HG02588 (cell line): ENCODE results near the gene EFEMP1.

Experiments used
- ATAC-seq: cut with Tn5 transposase; IDR thresholded peaks from one replicate; pipeline ENCODE4 v1.9.1; 2021; ENCODE audit warnings: mild to moderate bottlenecking, moderate library complexity; ENCODE audit not compliant: unreplicated experiment

The EFEMP1 gene, protein sequence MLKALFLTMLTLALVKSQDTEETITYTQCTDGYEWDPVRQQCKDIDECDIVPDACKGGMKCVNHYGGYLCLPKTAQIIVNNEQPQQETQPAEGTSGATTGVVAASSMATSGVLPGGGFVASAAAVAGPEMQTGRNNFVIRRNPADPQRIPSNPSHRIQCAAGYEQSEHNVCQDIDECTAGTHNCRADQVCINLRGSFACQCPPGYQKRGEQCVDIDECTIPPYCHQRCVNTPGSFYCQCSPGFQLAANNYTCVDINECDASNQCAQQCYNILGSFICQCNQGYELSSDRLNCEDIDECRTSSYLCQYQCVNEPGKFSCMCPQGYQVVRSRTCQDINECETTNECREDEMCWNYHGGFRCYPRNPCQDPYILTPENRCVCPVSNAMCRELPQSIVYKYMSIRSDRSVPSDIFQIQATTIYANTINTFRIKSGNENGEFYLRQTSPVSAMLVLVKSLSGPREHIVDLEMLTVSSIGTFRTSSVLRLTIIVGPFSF

DNA sequence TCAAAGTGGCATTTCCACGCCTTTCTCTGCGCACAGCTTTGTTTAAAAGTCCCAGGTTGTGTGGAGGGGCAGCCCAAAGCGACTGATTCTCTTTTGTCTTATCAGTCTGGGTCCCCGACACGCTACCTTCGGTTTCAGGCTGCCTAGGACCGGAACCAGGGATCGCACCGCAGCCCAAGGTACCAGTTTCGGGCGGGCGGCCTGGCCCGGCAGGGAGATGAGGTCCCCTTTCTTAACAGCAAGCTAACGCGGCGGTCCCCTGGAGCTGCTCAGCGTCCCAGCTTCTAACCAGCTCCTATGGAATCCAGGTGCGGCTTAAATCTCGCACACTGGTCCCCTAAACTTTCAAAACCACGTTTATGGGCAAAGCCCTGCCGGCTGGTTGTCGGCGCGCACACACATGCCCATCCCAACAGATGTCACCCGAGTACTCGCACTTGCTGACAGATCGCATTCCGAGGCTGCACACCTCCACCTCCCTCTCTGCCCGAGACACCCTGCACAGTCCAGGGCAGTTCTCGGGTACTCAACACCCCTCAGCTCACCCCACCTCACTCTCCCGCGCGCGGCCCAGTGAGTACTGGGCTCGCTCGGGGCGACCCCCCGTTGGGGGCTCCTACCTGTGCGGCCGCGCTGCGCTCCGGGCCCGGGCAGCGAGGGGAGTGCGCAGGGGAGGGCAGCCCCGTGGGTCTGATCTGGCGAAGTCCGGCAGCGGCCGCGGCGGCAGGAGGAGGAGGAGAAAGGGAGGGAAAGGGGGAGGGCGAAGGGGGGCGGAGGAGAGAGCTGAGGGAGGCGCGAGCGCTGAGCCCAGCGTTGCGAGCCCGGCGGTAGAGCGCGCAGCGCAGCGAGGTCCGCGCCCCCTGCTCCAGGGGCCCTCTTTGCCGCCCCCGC, at the start of gene EFEMP1:
Gene EFEMP1 (minus strand): TSS at position 692 of the 891 bp plus-strand sequence. CDS start 1,342 bp downstream, outside the sequence.
- ATAC-seq = peak; percentile 58

DNA sequence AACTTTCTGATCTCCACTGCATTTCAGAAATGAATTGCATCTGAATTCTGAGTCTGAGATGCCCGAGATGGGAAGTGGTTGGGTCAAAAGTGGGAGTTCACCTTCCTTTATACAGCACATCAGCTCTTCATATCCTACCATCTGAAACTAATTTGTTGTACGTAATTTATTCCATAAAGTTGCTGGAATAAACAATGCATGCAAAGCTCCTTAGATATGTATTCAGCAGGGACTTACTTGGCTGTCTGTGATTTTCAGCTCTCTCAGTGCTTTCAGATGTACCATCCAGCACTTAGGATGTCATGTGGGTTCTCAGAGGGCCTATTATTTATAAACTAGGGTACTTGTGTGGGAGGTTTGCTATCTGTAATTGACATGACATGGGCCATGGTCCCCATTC, 46.9 kb upstream of the EFEMP1 start:
- no peak for ATAC-seq

DNA sequence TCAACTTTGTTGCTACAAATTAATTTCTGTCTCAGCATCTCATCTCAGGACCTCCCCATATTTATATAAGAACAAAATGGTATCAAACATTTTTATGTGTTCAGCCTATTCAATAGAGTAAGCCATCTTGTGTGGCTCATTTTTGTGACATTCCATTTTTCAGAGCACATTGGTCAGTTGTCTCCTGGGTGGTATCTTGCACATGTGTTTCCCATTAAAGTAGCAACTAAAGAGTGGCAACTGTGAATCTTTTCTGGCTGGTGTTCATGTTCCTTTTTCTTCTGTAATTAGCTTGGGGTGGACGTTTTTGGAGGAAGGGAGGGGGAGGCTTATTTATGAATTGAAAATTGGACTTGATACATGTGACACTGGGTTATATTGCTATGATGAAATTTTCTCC, 45.4 kb upstream of the EFEMP1 start:
- no peak for ATAC-seq

DNA sequence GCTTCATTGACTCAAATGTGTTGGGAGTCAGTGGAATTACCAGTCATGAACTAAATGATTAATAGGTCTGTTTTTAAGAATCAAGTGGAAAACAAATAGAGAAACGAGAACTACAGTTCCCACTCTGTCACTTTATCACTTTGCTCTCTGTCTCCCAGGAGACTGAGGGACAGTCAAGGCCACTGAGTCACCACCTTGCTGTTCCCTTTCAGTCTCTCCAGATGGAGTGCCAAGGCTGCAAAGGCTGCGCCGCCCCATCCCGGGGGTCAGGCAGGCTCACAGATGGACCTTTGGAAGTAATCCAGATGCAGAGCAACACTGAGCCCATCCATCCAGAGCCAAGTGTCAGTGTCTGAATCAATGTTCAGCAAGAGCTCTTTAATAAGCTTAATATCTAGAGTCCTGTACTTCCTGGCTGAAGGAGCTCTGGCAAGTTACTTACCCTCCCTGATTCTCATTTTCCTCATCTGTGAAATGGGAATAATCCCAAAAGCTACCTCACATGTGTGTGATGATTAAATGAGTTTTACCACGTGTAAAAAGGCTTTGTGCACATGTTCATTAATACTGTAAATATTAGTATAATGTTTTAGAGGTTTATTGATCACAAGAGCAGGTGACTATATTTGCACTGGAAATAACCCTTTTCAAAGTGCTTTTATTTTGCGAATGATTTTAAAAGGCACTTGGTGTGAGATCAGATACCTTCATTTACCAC, 43.0 kb upstream of the EFEMP1 start:
- no peak for ATAC-seq

DNA sequence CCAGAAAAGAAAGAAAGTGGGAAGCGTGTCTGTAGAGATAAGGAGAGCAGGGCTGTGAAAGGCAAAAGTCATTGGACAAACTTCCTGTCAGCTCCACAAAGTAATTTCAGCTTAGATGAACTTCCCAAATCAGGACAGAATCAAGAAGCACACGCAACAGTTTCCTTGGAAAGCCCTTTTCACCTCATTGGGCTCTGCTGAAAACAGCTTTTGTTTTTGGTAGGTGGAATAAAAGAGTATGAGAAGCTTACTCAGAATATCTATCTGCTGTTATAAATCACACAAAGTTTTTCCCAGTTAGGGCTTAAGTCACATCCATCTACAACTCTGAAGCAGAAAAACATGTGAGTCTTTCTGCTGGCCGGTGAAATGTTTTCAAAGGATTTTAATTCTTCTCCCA, 42.4 kb upstream of the EFEMP1 start:
- no peak for ATAC-seq

DNA sequence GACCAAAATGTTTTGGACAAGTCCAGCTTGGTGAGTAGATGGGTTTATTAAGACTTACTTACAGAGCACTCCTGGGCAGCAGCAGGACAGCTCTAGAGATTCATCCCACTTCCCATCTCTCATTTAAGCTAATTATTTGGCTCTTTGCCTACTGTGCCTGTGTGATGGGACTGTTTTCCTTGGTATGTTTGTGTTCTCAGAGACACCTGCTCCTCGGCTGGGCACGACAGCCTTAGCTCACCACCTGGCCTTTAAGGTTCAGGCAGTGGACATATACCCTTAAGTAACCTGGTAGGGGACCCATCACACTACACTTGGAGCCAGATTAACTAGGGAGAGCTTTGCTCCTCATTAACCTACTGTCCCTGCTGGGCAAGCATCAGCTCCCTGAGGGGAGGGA, 41.7 kb upstream of the EFEMP1 start:
- no peak for ATAC-seq

DNA sequence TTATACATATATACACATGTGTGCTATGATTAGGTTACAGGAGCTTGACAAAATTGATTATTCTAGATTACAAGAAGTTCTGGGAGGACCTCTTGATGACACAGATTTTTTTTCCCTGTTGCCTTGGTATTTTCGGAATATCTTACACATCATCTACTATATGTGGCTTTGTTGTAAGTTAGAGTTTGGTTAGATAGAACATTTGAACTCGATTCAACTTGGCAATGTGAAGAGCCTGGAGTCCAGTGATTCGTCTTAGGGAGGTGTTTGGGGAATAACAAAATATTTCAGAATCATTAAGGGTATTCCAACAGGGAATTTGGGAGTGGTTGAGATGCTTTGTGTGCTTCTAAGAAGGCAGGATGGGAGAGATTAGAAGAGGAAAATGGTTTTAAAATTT, 39.3 kb upstream of the EFEMP1 start:
- no peak for ATAC-seq

DNA sequence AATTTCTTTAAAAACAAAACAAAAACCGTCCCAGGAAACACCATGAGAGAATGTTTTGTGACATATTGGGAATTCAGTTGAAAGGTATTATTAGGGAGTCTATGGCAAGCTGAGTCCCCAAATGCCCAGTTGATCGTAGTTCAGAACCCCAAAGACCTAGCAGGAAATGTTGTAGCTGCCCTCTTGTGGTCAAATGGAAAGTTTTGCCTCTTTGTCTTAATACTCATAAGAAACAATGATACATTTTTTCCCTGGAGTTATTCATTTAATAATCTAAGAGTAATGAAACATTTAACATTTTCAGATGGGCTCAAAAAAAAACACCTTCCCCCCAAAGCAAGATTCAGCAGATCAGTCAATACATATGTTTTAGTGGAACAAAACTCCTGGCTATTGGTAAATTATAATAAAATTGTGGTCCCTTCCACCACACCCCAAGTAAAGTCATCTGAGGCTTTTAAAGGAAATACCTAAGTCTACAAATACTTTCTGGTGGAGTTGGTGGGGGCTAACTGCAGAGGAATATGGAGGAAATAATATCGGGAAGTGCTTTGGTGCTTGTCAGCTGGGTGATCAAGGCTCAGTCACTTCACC, 37.8 kb upstream of the EFEMP1 start:
- ATAC-seq = no peak

DNA sequence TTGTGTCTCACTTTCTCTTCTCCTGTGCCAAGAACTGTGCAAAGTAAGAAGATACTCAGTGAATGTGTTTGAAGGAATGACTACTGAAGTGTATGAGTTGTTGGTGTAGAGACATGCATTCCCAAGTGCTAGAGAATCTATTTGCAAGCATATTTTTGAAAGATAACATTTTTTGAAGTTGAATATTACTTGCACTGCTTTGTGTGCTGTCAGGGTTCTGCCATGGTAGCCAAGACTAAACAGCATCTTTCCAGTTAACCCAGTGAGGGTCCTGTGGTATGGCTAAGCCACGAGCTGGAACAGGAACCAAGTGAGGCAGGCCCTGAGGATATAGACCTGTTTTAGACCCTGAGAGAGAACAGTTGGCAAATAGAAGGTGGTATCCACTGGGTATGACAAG, 35.2 kb upstream of the EFEMP1 start:
- no peak for ATAC-seq

DNA sequence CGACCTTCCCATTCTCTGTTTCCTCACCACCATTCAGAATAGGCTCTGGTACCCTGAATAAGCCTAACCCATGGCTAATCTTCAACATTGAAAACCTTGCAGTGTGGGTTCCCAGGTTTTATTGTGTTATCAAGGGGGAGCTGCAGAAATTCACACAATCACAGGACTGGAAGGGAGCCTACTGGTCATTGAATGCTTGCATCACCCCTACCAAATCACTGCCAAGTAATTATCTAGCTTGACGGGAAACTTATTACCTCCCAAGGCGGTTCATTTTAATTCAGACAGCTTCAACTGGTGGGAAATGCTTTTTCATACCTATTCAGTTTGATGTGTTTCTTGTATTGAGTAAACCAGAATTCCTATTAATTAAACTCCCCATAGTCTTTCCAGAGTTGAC, 33.6 kb upstream of the EFEMP1 start:
- no peak for ATAC-seq

DNA sequence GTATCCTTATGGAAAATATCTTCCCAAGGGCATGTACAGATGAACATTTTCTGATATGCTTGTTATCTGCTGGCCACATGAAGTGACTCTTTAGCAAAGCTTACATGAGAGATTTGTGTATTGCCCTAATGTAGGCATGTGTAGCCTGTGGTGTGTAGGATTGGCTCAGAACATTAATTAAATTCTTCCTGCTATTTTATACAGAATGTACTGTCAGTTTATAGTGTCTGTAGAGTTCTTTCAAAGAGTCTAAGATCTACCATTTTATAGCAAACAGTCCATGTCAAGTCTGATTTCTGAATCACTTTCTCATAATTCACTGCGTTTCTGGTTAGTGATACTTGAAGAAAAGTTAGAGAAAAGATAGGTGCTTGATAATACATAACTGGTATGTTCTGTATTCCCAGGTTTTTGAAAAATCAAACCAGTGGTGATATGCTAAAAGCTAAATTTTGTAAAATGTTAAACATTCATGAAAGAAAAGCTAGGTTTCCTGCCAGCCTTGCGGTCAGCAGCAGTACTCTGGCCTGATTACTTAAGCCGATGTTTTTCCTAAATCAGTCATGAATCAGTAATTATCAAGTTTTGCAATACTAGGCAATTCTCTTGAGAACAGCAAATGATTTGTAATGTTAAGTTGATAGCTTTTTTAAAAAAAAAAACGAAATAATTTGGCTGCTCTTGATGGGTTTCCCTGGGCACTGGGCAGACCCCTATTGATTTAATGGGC, 30.9 kb upstream of the EFEMP1 start:
- ATAC-seq = no peak

DNA sequence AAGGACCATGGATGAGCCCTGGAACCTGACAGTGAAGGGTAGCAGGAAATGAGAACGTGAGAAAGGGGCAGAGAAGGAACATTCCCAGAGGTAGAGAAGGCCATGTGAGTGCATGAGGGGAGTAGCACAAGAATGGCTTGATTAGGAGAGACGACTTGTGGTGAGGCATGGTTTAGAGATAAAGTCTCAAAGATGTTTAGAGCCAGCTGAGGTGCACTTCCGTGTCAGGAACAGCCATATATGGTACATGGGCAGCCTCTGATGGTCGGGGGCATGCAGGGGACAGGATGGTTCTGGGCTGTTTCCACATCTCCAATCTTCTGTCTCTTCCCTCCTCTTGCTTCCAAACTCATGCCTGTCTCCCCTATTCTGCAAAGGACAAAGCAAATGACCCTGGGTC, 28.8 kb upstream of the EFEMP1 start:
- ATAC-seq = no peak

DNA sequence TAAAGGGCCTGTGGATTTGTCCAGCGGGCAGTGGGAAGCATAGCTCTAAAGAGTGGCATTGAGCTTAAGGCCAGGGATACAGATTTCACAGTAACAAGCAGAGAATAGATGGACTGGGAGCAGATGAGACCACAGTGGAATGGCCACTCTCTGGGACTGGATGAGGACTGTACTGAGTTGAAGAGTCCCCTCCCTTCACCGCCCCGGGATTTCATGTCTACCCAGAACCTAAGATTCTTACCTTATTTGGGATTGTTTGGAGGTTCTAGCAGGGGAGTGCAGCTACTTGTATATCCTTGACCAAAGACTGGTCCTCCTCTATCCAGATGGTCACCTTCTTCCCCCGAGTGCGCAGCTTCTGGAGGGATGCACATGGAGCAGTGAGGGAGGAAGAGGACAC, 28.0 kb upstream of the EFEMP1 start:
- no peak for ATAC-seq

DNA sequence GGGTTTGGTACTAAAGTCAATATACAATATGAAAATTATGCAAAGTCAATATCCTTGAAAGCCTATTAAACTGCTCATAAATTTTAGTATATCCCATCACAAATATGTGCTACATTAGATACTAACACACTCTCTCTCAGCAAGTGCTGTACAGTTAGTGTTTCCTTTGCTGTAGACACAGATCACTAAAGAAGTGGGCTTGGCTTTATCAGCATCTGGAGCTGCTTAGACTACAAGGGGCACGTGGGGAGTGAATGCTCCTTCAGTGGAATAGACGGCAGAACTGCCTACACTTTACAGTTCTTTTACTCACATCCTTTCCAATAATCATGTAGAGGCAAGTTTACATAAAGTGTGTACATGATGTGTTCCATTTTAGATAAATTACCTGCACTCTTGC, 26.0 kb upstream of the EFEMP1 start:
- ATAC-seq = no peak

DNA sequence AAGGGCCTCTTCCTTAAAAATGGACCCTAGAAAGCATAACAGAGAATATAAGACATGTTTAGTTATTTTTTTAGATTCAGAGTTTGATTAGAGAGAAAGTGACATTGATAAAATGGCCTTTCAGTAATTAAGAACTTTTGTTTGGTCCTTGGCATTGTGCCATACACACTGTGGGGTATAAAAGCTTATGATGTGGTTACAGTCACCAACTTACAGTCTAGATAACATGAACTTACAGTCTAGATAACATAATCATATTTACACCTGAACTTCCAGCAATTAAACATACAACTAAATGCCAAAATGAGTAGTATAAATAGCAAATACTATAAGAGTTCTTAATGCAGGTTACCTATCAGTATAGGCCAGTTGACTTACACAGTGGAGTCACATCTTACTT, 25.6 kb upstream of the EFEMP1 start:
- ATAC-seq = no peak

DNA sequence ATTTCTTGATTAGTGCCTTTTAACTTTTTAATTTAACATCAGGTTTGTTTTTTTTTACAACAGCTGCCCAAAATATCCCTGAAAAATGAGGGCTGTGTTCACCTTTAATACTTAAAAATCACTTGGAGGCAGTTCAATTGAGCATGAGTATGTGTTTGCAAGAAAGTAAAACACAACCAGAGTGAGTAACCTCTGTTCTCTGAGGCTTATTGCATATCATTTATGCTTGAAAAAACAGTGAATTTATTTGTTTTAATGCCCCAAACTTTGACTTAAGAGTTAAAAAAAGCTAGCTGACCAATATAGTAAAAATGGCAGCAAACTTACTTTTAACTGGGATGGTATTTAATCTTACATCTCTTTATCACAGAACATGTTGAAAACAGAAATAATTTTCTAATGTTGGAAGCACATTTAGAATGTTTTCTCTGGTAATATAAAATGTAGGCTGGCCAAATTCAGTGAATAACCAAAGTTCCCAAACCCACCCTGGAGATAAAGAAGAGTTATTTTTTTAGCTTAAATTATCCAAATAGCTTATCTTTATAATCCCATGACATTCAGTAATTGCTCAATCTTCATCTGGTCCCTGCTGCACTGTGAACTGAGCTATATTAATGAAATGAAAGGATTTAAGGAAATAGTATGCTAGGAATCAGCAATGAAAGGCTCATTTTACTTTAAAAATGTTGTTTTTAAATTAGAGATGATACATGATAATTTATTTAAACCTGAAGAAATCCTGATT, 24.8 kb upstream of the EFEMP1 start:
- no peak for ATAC-seq

DNA sequence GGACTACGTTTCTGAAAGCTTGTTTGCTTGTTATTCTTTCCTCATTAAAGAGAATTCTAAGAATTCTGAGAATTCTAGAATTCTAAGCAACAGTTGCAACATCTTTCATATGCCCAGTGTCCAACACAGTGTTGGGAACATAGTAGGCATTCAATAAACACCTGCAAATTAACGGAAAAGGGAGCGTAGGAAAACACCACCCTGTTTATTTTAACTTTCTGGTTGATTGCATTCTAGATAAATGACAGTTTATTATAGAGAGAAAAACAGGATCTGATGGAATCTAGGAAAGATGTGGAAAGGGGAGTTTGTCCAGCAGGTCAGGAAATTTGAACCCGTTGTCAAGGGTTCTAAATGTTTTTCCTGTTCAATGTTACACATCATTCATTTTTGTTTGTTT, 24.2 kb upstream of the EFEMP1 start:
- ATAC-seq = no peak

DNA sequence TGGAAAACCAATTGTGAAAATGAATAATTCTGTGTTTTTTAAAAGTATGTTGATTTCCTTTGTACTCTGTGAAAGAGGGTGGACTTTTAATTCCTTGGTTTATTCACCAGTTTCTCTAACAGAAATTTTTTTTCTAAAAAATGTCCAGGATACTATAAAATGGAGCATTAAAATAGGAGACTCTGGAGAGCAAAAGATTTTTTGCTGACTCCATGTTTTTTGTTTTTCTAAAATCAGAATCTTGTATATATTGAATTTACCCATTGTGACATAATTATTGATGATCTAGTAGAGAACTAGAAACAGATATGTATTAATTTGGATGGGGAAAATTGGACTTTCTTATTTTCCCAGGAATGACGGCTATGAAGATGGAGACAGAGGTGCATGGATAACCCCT, 23.2 kb upstream of the EFEMP1 start:
- no peak for ATAC-seq

DNA sequence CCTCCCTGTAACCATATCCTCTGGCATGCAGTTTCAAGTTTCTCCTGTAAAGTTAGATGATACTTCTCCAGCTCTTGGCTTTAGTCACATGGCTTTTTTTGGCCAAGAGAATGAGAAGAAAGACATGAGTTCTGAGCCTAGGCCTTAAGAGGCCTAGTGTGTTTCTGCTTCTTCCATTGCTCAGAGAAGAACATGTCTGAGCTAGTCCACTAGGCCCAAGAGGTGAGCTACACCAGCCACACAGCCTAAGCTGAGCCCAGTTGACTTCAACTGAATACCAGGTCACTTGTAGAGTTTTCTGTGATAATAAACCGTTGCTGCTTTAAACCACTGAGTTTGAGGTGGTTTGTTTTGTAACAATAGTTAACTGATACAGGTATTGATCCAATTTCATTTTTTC, 19.9 kb upstream of the EFEMP1 start:
- ATAC-seq = no peak

DNA sequence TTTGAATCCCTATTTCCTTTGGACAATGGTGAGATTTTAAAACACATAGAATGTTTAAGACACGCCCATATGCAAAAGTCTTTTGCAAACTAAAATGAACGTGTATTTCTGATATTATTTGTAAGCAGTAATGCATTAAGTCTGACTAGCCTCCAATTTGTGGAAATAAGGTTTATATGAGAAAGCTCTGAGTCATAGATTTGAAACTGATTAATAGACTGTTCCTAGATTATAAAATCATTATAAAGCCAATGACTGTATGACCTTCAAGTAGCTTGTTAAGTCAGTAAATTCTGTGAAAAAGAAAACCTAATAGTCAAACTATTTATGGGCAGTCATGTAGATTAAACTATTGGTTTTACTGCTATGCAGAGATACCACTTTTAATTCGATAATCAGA, 12.8 kb upstream of the EFEMP1 start:
- ATAC-seq = no peak
